ENCODE data around the gene D2HGDH. TPM values are rescaled to one million over a fixed set of nuclear protein-coding genes. Genes with fewer than 3 reads are reported as not detected.

Gene D2HGDH
- polyA plus RNA-seq, 1 experiment = 16.1 TPM

- TF ChIP-seq, protein P1, sequence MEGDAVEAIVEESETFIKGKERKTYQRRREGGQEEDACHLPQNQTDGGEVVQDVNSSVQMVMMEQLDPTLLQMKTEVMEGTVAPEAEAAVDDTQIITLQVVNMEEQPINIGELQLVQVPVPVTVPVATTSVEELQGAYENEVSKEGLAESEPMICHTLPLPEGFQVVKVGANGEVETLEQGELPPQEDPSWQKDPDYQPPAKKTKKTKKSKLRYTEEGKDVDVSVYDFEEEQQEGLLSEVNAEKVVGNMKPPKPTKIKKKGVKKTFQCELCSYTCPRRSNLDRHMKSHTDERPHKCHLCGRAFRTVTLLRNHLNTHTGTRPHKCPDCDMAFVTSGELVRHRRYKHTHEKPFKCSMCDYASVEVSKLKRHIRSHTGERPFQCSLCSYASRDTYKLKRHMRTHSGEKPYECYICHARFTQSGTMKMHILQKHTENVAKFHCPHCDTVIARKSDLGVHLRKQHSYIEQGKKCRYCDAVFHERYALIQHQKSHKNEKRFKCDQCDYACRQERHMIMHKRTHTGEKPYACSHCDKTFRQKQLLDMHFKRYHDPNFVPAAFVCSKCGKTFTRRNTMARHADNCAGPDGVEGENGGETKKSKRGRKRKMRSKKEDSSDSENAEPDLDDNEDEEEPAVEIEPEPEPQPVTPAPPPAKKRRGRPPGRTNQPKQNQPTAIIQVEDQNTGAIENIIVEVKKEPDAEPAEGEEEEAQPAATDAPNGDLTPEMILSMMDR (IDR thresholded peaks at IDR 0.05; ENCODE audit: insufficient read depth, low read depth, low read length) = no peak
- no peaks in the 10 kb centered on the region for H3K27me3 ChIP-seq (ENCODE audit: control insufficient read depth, insufficient read depth, low read length)
- H3K4me3 ChIP-seq (ENCODE audit: low read depth, low read length) = no peak overlapping the region
- H3K36me3 ChIP-seq (ENCODE audit: control insufficient read depth, insufficient read depth, low read length) = no peaks in the 10 kb centered on the region
- DNase-seq (ENCODE audit: low read depth) = no peak
- POLR2A ChIA-PET = no interaction called here
- CTCF ChIA-PET = no interaction called here
Observed at GRCh38 chr2:241812730-241813643, 78.6 kb downstream of the D2HGDH start.

DNA sequence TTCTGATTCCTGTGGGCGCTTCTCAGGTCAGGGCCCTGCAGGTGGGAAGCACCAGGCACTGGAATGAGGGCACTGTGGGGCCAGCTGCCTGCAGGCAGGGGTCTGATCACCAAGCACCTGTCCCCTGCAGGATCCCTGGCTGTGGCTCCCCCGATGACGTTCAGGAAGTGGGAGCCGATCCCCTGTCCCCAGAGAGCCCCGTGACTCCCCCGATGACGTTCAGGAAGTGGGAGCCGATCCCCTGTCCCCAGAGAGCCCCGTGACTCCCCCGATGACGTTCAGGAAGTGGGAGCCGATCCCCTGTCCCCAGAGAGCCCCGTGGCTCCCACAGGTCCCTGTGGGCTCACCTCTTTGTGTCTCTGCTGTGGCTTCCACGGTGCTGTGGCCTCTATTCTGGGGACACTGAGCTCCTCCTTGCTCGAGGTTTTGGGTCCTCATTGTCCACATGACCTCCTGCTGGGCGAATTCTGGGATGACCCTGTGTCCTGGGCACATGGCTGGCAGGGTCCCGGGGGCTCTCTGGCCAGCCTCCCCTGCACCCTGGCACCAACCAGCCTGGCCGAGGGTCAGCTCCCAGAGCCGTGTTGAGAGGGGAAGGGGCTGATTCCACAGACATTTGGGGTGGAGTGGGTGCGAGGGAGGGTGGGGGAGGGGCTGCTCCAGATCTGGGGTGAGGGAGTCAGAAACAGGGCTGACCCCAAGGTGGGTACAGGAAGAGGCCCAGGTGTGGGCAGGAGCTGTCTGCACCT lies 79.4 kb downstream of the D2HGDH start:
- Histone ChIP-seq H3K27me3 (ENCODE audit: control insufficient read depth, insufficient read depth, low read length) (no peaks in the 10 kb centered on the region; the same call in 1 of the 2 replicates), H3K4me3 (ENCODE audit: low read depth, low read length) (no peak overlapping the region), H3K36me3 (ENCODE audit: control insufficient read depth, insufficient read depth, low read length) (no peaks in the 10 kb centered on the region)
- TF ChIP-seq, protein P1 (IDR thresholded peaks at IDR 0.05; ENCODE audit: insufficient read depth, low read depth, low read length) = no peak
- no peak for DNase-seq (ENCODE audit: low read depth)
- POLR2A ChIA-PET = no interaction called here
- CTCF ChIA-PET = no interaction called here

DNA sequence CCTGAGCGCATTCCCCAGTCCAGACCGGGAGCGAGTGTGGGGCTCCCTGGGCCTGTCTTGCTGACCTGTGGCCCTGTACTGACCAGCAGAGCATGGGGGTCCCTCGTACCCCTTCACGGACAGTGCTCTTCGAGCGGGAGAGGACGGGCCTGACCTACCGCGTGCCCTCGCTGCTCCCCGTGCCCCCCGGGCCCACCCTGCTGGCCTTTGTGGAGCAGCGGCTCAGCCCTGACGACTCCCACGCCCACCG lies 79.9 kb downstream of the D2HGDH start:
- Histone ChIP-seq H3K27me3 (ENCODE audit: control insufficient read depth, insufficient read depth, low read length) (no peaks in the 10 kb centered on the region; the same call in 1 of the 2 replicates), H3K4me3 (ENCODE audit: low read depth, low read length) (no peak overlapping the region), H3K36me3 (ENCODE audit: control insufficient read depth, insufficient read depth, low read length) (no peaks in the 10 kb centered on the region)
- TF ChIP-seq, protein P1 (IDR thresholded peaks at IDR 0.05; ENCODE audit: insufficient read depth, low read depth, low read length) = no peak
- CTCF ChIA-PET = no interaction called here
- POLR2A ChIA-PET = no interaction called here
- DNase-seq (ENCODE audit: low read depth) = no peak

DNA sequence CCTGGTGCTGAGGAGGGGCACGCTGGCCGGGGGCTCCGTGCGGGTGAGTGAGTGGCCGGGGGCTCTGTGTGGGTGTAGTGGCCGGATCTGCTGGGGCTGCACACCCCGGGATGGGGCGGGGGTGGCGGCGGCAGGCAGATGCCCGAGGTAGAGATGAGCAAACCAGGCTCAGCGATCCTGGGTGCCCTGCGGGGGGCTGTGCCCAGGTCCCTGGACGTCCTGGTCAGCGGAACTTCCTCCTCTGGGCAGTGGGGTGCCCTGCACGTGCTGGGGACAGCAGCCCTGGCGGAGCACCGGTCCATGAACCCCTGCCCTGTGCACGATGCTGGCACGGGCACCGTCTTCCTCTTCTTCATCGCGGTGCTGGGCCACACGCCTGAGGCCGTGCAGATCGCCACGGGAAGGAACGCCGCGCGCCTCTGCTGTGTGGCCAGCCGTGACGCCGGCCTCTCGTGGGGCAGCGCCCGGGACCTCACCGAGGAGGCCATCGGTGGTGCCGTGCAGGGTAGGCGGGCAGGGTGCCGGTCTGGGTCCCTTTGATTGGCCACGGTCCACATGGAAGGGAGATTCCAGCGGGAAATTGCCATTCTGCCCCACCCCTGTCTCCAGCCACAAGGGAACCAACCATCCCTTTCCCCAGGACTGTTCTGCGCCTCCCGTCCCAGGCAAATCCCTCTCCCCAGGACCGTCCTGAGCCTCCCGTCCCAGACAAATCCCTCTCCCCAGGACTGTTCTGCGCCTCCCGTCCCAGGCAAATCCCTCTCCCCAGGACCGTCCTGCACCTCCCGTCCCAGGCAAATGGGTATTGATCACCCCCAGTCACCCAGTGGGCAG lies 80.4 kb downstream of the D2HGDH start:
- TF ChIP-seq, protein P1 (IDR thresholded peaks at IDR 0.05; ENCODE audit: insufficient read depth, low read depth, low read length) = no peak
- Histone ChIP-seq H3K4me3 (ENCODE audit: low read depth, low read length) (no peak overlapping the region), H3K27me3 (ENCODE audit: control insufficient read depth, insufficient read depth, low read length) (no peaks in the 10 kb centered on the region; the same call in 1 of the 2 replicates), H3K36me3 (ENCODE audit: control insufficient read depth, insufficient read depth, low read length) (no peaks in the 10 kb centered on the region)
- no peak for DNase-seq (ENCODE audit: low read depth)
- CTCF ChIA-PET = no interaction called here
- POLR2A ChIA-PET = no interaction called here

Measured in BJ (cell line).